GM23338 (cell line): ENCODE results near the gene ROGDI.

ENCODE experiments used
- EZH2 ChIP-seq: fragments of 200-600 bp; sonication (generic); IDR thresholded peaks from one replicate; pipeline ENCODE4 v1.8.0; 2017; ENCODE audit warnings: antibody characterized with exemption, mild to moderate bottlenecking, low read depth; ENCODE audit not compliant: unreplicated experiment
- EZH2phosphoT487 ChIP-seq: fragments of 200-600 bp; sonication (generic); IDR thresholded peaks from one replicate; pipeline ENCODE4 v1.8.1; 2018; ENCODE audit warnings: antibody characterized with exemption; ENCODE audit not compliant: unreplicated experiment
- POLR2AphosphoS5 ChIP-seq: IDR thresholded peaks from 2 replicates; pipeline ENCODE4 v1.6.1; 2016; ENCODE audit warnings: antibody characterized with exemption, low read depth
- TF ChIP-seq, protein P1 (sequence below), 2 experiments: fragments of 200-600 bp in 1 of 2; sonication (generic) in 1 of 2; conservative IDR thresholded peaks; 2 replicates each; pipeline versions ENCODE4 v1.5.1 to v1.6.1; 2016 to 2017; ENCODE audit warnings: antibody characterized with exemption in 2 of 2, low read depth in 2 of 2, mild to moderate bottlenecking in 2 of 2, moderate library complexity in 1 of 2
- TF ChIP-seq, protein P2 (sequence below): IDR thresholded peaks from 2 replicates; pipeline ENCODE4 v1.6.1; 2016; ENCODE audit warnings: antibody characterized with exemption
- TF ChIP-seq, protein P3 (sequence below): IDR thresholded peaks from one replicate; pipeline ENCODE4 v1.6.1; 2018; ENCODE audit warnings: antibody characterized with exemption; ENCODE audit not compliant: unreplicated experiment

DNA sequence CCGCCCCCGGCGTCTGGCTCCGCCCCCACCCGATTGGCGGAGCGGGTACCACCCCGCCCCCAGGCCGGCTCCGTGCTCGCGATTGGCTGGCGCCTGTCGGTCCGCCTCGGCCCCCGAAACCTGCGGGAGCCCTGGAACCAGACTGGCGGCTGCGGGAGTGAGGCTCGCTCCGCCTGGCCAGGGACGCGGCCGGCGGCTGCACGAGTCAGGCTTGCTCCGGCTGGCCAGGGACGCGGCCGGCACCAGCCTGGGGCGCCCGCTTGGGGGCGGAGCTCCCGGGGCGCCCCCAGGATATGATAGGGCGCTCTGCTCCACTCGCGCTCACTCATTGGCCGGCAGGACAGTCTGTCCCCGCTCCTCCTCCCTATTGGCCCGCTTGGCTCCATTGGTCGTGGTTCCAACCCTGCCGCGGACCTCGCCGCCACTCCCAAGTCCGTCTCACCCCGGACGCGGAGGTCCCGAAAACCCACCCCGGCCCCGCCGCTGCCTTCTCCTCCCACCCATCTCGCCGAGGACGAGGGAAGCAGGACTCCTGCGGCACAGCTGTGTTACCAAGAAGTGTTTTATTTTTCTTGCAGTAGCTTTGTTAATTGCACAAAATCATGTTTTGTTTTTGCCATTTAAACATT lies 340 bp upstream of the ROGDI start:
- TF ChIP-seq, protein P1, sequence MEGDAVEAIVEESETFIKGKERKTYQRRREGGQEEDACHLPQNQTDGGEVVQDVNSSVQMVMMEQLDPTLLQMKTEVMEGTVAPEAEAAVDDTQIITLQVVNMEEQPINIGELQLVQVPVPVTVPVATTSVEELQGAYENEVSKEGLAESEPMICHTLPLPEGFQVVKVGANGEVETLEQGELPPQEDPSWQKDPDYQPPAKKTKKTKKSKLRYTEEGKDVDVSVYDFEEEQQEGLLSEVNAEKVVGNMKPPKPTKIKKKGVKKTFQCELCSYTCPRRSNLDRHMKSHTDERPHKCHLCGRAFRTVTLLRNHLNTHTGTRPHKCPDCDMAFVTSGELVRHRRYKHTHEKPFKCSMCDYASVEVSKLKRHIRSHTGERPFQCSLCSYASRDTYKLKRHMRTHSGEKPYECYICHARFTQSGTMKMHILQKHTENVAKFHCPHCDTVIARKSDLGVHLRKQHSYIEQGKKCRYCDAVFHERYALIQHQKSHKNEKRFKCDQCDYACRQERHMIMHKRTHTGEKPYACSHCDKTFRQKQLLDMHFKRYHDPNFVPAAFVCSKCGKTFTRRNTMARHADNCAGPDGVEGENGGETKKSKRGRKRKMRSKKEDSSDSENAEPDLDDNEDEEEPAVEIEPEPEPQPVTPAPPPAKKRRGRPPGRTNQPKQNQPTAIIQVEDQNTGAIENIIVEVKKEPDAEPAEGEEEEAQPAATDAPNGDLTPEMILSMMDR (conservative IDR thresholded peaks at IDR 0.05; ENCODE audit: low read depth in 2 of 2), result no peak
- TF ChIP-seq EZH2phosphoT487 (no peak), EZH2 (no peak), POLR2AphosphoS5 (peak; percentile 70)
- TF ChIP-seq, protein P2, sequence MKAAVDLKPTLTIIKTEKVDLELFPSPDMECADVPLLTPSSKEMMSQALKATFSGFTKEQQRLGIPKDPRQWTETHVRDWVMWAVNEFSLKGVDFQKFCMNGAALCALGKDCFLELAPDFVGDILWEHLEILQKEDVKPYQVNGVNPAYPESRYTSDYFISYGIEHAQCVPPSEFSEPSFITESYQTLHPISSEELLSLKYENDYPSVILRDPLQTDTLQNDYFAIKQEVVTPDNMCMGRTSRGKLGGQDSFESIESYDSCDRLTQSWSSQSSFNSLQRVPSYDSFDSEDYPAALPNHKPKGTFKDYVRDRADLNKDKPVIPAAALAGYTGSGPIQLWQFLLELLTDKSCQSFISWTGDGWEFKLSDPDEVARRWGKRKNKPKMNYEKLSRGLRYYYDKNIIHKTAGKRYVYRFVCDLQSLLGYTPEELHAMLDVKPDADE, result no peak
- TF ChIP-seq, protein P3, sequence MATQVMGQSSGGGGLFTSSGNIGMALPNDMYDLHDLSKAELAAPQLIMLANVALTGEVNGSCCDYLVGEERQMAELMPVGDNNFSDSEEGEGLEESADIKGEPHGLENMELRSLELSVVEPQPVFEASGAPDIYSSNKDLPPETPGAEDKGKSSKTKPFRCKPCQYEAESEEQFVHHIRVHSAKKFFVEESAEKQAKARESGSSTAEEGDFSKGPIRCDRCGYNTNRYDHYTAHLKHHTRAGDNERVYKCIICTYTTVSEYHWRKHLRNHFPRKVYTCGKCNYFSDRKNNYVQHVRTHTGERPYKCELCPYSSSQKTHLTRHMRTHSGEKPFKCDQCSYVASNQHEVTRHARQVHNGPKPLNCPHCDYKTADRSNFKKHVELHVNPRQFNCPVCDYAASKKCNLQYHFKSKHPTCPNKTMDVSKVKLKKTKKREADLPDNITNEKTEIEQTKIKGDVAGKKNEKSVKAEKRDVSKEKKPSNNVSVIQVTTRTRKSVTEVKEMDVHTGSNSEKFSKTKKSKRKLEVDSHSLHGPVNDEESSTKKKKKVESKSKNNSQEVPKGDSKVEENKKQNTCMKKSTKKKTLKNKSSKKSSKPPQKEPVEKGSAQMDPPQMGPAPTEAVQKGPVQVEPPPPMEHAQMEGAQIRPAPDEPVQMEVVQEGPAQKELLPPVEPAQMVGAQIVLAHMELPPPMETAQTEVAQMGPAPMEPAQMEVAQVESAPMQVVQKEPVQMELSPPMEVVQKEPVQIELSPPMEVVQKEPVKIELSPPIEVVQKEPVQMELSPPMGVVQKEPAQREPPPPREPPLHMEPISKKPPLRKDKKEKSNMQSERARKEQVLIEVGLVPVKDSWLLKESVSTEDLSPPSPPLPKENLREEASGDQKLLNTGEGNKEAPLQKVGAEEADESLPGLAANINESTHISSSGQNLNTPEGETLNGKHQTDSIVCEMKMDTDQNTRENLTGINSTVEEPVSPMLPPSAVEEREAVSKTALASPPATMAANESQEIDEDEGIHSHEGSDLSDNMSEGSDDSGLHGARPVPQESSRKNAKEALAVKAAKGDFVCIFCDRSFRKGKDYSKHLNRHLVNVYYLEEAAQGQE, result no peak
